HepG2 (cell line): ENCODE results near the gene ENO3. TPM values are rescaled to one million over a fixed set of nuclear protein-coding genes. Genes with fewer than 3 reads are reported as not detected.

ENCODE experiments used
- HES4 ChIP-seq: sonication (generic); formaldehyde crosslinking; IDR thresholded peaks from 2 replicates; pipeline ENCODE4 v1.9.0; 2021; ENCODE audit warnings: mild to moderate bottlenecking, missing genetic modification reagents, borderline replicate concordance
- KDM1A ChIP-seq: IDR thresholded peaks from 2 replicates; pipeline ENCODE4 v1.6.1; 2016; ENCODE audit warnings: missing compliant biosample characterization
- KMT2B ChIP-seq: IDR thresholded peaks from 2 replicates; pipeline ENCODE4 v1.6.1; 2016; ENCODE audit warnings: missing genetic modification reagents, missing compliant biosample characterization
- MXI1 ChIP-seq: IDR thresholded peaks from 3 replicates; pipeline ENCODE4 v1.6.1; 2012; ENCODE audit warnings: low read depth, low read length, inconsistent platforms, borderline replicate concordance
- SALL2 ChIP-seq: sonication (generic); formaldehyde crosslinking; IDR thresholded peaks from 2 replicates; pipeline ENCODE4 v1.8.1; 2023; ENCODE audit warnings: mild to moderate bottlenecking, missing genetic modification reagents, inconsistent platforms
- SRF ChIP-seq: IDR thresholded peaks from 2 replicates; pipeline ENCODE4 v1.6.1; 2011; ENCODE audit warnings: mild to moderate bottlenecking, low read depth, low read length, moderate library complexity
- ZNF207 ChIP-seq: fragments of 450-650 bp; IDR thresholded peaks from 2 replicates; pipeline ENCODE4 v1.6.1; 2016; ENCODE audit warnings: antibody characterized with exemption, borderline replicate concordance
- ZNF431 ChIP-seq: sonication (generic); formaldehyde crosslinking; IDR thresholded peaks from 2 replicates; pipeline ENCODE4 v1.9.0; 2022; ENCODE audit warnings: missing genetic modification reagents, low read depth, mild to moderate bottlenecking, borderline replicate concordance
- ZNF746 ChIP-seq: sonication (generic); formaldehyde crosslinking; IDR thresholded peaks from 2 replicates; pipeline ENCODE4 v1.8.0; 2022; ENCODE audit warnings: mild to moderate bottlenecking, missing genetic modification reagents
- polyA plus RNA-seq, 8 experiments: library from polyadenylated mRNA; depleted of rRNA in 3 of 8; stranded (reverse) in 7 of 8; unstranded in 1 of 8; fragments of >200 nt; fragmentation: Illumina TruSeq in 4 of 8; extraction: Trizol in 4 of 8; gene quantifications; 2 replicates each; pipeline versions ENCODE4 v1.2.1 to v1.2.3, GENCODE V29; 2011 to 2016; ENCODE audit warnings: low read depth in 4 of 8, missing spikeins in 1 of 8, mixed read lengths in 1 of 8; ENCODE audit not compliant: insufficient read depth in 1 of 8
- total RNA-seq, 5 experiments: library from RNA; depleted of rRNA; stranded (reverse); fragments of >200 nt; fragmentation: Illumina TruSeq; extraction: Trizol; gene quantifications; 2 replicates each; pipeline ENCODE4 v1.2.3, GENCODE V29; 2016; ENCODE audit warnings: low read depth in 1 of 5
- TF ChIP-seq, protein P1 (sequence below): sonication (generic); formaldehyde crosslinking; IDR thresholded peaks from 2 replicates; pipeline ENCODE4 v1.4.0; 2020; ENCODE audit warnings: missing genetic modification reagents, borderline replicate concordance
- TF ChIP-seq, protein P2 (sequence below): sonication (generic); formaldehyde crosslinking; IDR thresholded peaks from 2 replicates; pipeline ENCODE4 v1.4.0; 2020; ENCODE audit warnings: mild to moderate bottlenecking, missing genetic modification reagents
- TF ChIP-seq, protein P3 (sequence below): sonication (generic); formaldehyde crosslinking; IDR thresholded peaks from 2 replicates; pipeline ENCODE4; 2020; ENCODE audit warnings: missing genetic modification reagents, mild to moderate bottlenecking, borderline replicate concordance
- TF ChIP-seq, protein P4 (sequence below): sonication (generic); formaldehyde crosslinking; conservative IDR thresholded peaks from 2 replicates; pipeline ENCODE4 v1.5.0; 2020; ENCODE audit warnings: missing genetic modification reagents

ENO3 gene
- total and polyA plus RNA-seq, 2 of the 13 experiments (the other 11 are each of a cell fraction or from before 2014, with no cell fraction given), result 59.8 to 69.8 TPM

DNA sequence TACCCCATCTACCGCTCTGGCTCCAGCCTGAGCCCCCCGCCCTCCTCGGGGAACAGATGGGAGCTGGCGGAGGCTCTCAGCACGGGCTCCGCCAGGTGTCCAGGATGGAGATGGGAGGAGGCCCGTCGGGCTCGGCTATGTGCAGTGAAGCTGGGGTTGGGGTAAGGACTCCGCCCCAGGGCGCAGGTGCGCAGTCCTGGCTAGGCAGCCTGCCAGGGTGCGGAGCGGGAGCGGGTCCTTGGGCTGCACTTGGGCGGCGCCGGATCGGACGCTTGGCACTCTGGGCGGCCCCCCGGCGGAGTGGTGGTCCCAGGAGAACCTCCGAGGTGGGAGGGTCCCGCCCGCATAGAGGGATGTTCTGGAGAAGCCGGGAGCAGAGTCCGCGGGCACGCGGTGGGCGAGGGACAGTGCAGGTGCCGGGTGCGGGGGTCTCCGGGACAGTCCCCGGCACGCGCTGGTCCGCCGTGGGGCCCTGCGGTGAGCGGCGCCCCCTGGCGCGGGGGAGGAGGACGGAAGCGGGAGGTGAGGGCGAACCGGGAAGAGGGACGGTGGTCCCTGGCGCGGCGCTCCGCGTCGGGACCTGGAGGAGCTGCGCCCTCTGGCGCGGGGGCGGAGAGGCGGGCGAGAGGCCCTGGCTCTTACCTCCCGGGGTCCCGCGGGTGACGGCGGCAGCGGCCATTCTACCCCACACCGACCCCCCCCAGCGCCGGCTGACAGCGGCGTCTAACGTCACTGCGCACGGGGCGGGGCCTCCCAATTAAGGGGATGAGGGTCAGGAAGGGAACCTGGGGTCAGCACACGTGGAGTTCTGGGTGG is 36.2 kb downstream of the ENO3 start, which contains the start of gene CAMTA2 (continued):
- no peak for TF ChIP-seq ZNF431 (CRISPR knock-in tag)
- TF ChIP-seq MXI1, result peak; percentile 26; the same call in 1 of the 3 replicates
- TF ChIP-seq KDM1A (CRISPR knock-in tag), result peak; percentile 62; the same call in 1 of the 2 replicates
- TF ChIP-seq, protein P1, sequence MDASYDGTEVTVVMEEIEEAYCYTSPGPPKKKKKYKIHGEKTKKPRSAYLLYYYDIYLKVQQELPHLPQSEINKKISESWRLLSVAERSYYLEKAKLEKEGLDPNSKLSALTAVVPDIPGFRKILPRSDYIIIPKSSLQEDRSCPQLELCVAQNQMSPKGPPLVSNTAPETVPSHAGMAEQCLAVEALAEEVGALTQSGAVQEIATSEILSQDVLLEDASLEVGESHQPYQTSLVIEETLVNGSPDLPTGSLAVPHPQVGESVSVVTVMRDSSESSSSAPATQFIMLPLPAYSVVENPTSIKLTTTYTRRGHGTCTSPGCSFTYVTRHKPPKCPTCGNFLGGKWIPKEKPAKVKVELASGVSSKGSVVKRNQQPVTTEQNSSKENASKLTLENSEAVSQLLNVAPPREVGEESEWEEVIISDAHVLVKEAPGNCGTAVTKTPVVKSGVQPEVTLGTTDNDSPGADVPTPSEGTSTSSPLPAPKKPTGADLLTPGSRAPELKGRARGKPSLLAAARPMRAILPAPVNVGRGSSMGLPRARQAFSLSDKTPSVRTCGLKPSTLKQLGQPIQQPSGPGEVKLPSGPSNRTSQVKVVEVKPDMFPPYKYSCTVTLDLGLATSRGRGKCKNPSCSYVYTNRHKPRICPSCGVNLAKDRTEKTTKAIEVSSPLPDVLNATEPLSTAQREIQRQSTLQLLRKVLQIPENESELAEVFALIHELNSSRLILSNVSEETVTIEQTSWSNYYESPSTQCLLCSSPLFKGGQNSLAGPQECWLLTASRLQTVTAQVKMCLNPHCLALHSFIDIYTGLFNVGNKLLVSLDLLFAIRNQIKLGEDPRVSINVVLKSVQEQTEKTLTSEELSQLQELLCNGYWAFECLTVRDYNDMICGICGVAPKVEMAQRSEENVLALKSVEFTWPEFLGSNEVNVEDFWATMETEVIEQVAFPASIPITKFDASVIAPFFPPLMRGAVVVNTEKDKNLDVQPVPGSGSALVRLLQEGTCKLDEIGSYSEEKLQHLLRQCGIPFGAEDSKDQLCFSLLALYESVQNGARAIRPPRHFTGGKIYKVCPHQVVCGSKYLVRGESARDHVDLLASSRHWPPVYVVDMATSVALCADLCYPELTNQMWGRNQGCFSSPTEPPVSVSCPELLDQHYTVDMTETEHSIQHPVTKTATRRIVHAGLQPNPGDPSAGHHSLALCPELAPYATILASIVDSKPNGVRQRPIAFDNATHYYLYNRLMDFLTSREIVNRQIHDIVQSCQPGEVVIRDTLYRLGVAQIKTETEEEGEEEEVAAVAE (CRISPR knock-in tag), result no peak
- TF ChIP-seq ZNF746, result 0 out of 2 replicates have a peak, but pooled peaks have one; percentile 58
- peak; percentile 62 for TF ChIP-seq KMT2B
- TF ChIP-seq, protein P2, sequence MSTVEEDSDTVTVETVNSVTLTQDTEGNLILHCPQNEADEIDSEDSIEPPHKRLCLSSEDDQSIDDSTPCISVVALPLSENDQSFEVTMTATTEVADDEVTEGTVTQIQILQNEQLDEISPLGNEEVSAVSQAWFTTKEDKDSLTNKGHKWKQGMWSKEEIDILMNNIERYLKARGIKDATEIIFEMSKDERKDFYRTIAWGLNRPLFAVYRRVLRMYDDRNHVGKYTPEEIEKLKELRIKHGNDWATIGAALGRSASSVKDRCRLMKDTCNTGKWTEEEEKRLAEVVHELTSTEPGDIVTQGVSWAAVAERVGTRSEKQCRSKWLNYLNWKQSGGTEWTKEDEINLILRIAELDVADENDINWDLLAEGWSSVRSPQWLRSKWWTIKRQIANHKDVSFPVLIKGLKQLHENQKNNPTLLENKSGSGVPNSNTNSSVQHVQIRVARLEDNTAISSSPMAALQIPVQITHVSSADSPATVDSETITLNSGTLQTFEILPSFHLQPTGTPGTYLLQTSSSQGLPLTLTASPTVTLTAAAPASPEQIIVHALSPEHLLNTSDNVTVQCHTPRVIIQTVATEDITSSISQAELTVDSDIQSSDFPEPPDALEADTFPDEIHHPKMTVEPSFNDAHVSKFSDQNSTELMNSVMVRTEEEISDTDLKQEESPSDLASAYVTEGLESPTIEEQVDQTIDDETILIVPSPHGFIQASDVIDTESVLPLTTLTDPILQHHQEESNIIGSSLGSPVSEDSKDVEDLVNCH, result no peak
- TF ChIP-seq HES4, result 0 out of 2 replicates have a peak, but pooled peaks have one; percentile 53
- TF ChIP-seq, protein P3, sequence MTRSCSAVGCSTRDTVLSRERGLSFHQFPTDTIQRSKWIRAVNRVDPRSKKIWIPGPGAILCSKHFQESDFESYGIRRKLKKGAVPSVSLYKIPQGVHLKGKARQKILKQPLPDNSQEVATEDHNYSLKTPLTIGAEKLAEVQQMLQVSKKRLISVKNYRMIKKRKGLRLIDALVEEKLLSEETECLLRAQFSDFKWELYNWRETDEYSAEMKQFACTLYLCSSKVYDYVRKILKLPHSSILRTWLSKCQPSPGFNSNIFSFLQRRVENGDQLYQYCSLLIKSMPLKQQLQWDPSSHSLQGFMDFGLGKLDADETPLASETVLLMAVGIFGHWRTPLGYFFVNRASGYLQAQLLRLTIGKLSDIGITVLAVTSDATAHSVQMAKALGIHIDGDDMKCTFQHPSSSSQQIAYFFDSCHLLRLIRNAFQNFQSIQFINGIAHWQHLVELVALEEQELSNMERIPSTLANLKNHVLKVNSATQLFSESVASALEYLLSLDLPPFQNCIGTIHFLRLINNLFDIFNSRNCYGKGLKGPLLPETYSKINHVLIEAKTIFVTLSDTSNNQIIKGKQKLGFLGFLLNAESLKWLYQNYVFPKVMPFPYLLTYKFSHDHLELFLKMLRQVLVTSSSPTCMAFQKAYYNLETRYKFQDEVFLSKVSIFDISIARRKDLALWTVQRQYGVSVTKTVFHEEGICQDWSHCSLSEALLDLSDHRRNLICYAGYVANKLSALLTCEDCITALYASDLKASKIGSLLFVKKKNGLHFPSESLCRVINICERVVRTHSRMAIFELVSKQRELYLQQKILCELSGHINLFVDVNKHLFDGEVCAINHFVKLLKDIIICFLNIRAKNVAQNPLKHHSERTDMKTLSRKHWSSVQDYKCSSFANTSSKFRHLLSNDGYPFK (CRISPR knock-in tag), result no peak
- TF ChIP-seq, protein P4, sequence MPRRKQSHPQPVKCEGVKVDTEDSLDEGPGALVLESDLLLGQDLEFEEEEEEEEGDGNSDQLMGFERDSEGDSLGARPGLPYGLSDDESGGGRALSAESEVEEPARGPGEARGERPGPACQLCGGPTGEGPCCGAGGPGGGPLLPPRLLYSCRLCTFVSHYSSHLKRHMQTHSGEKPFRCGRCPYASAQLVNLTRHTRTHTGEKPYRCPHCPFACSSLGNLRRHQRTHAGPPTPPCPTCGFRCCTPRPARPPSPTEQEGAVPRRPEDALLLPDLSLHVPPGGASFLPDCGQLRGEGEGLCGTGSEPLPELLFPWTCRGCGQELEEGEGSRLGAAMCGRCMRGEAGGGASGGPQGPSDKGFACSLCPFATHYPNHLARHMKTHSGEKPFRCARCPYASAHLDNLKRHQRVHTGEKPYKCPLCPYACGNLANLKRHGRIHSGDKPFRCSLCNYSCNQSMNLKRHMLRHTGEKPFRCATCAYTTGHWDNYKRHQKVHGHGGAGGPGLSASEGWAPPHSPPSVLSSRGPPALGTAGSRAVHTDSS (CRISPR knock-in tag), result no peak
- no peak for TF ChIP-seq ZNF207
- peak; percentile 94 for TF ChIP-seq SRF
- peak; percentile 96 for TF ChIP-seq SALL2 (CRISPR knock-in tag)
